ENCODE measurements around the gene CADPS2. TPM values are rescaled to one million over a fixed set of nuclear protein-coding genes. Genes with fewer than 3 reads are reported as not detected.

The CADPS2 gene
- total and polyA plus RNA-seq, 2 donors (not counting 1 experiment from before 2014, with no cell fraction given), result not detected

DNA sequence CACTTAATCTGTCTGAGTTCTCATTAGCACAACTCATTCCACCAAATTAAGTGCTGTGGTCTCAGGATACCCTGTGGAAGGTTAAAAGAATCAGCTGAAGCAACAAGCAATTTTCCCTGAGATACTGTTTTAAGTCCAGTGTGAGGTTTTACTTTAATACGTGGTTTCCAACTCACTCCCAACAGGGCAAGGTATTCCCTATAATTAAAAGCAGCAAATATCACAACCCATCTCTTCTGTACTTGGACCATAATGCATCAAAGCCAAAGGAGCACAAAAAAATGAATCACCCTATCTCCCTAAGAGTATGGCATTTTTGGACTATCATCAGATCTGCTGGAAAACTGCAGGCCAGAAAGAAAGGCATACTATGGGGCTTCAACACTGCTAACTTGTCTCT, 4.9 kb downstream of the CADPS2 start:
- no peak for TF ChIP-seq EZH2 (IDR thresholded peaks at IDR 0.05; ENCODE audit: borderline replicate concordance, insufficient read depth, low read depth, low read length, poor library complexity, severe bottlenecking)
- TF ChIP-seq, protein P1, sequence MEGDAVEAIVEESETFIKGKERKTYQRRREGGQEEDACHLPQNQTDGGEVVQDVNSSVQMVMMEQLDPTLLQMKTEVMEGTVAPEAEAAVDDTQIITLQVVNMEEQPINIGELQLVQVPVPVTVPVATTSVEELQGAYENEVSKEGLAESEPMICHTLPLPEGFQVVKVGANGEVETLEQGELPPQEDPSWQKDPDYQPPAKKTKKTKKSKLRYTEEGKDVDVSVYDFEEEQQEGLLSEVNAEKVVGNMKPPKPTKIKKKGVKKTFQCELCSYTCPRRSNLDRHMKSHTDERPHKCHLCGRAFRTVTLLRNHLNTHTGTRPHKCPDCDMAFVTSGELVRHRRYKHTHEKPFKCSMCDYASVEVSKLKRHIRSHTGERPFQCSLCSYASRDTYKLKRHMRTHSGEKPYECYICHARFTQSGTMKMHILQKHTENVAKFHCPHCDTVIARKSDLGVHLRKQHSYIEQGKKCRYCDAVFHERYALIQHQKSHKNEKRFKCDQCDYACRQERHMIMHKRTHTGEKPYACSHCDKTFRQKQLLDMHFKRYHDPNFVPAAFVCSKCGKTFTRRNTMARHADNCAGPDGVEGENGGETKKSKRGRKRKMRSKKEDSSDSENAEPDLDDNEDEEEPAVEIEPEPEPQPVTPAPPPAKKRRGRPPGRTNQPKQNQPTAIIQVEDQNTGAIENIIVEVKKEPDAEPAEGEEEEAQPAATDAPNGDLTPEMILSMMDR (IDR thresholded peaks at IDR 0.05), result no peak
- Histone ChIP-seq H2AFZ (ENCODE audit: insufficient read depth, low read depth, low read length, poor library complexity, severe bottlenecking) (no peak overlapping the region), H3K79me2 (ENCODE audit: control insufficient read depth, insufficient read depth, low read length) (no peaks in the 10 kb centered on the region), H3K4me3 (ENCODE audit: control extremely low read depth in 1 of 5, extremely low read depth in 1 of 5, insufficient read depth in 1 of 5, low read depth in 2 of 5, low read length in 4 of 5) (no peak overlapping the region), H3K27ac (ENCODE audit: low read length in 2 of 2) (no peak overlapping the region), H4K20me1 (ENCODE audit: control insufficient read depth, insufficient read depth, low read length, poor library complexity, severe bottlenecking) (no peaks in the 10 kb centered on the region), H3K4me2 (replicated peaks; ENCODE audit: low read depth, low read length, poor library complexity, severe bottlenecking) (no peak overlapping the region), H3K27me3 (replicated peaks in 1 of 4; ENCODE audit: control extremely low read depth in 1 of 4, control insufficient read depth in 3 of 4, insufficient read depth in 4 of 4, low read length in 3 of 4) (peaks cover 0 to 16% (median 14%) of the 10 kb centered on the region in 4 experiments), H3K36me3 (replicated peaks in 1 of 2; ENCODE audit: control extremely low read depth in 1 of 2, control insufficient read depth in 1 of 2, extremely low read depth in 1 of 2, insufficient read depth in 2 of 2, low read length in 1 of 2) (no peaks in the 10 kb centered on the region), H3K9ac (ENCODE audit: low read length) (no peak overlapping the region), H3K9me3 (ENCODE audit: control extremely low read depth in 1 of 3, control insufficient read depth in 2 of 3, insufficient read depth in 1 of 3, low read length in 2 of 3) (peaks cover 0 to 12% (median 0%) of the 10 kb centered on the region in 3 donors), H3K4me1 (ENCODE audit: control insufficient read depth in 2 of 2, insufficient read depth in 2 of 2, low read length in 2 of 2) (peaks cover 4 to 5% of the 10 kb centered on the region in 2 donors)
- Mint-ChIP-seq H3K27me3 (peaks cover 16% of the 10 kb centered on the region), H3K4me3 (no peak overlapping the region), H3K9me3 (ENCODE audit: insufficient read depth) (no peaks in the 10 kb centered on the region), H3K4me1 (peaks cover 2% of the 10 kb centered on the region), H3K27ac (no peak overlapping the region)
- intact Hi-C loops (cut with micrococcal nuclease), result no loop called here
- POLR2A ChIA-PET, result no interaction called here
- DNase-seq (no peak), ATAC-seq (ENCODE audit: low read depth) (no peak)
- CTCF ChIA-PET, result no interaction called here
- no CpG with 5 or more reads among the region's 1 CpG for WGBS (ENCODE audit: insufficient coverage)

DNA sequence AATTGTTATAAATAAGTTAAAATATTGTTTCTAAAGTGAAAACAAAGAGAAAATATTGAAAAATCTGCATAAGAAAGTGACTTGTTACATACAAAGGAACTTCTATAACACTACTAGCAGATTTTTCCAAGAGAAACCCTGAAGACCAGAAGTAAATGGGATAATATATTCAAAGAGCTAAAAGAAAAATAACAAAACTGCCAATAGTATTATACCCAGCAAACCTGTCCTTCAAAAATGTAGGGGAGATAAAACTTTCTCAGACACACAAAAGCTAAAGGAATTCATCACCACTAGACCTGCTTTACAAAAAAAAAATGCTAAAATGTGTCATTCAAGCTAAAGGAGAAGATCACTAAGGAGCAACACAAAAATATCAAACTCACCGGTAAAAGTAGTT, 17.0 kb downstream of the CADPS2 start:
- ChIA-PET CTCF (no interaction called here), POLR2A (no interaction called here)
- Histone ChIP-seq H3K79me2 (ENCODE audit: control insufficient read depth, insufficient read depth, low read length) (no peaks in the 10 kb centered on the region), H2AFZ (ENCODE audit: insufficient read depth, low read depth, low read length, poor library complexity, severe bottlenecking) (no peak overlapping the region), H3K36me3 (replicated peaks in 1 of 2; ENCODE audit: control extremely low read depth in 1 of 2, control insufficient read depth in 1 of 2, extremely low read depth in 1 of 2, insufficient read depth in 2 of 2, low read length in 1 of 2) (no peaks in the 10 kb centered on the region), H3K4me1 (ENCODE audit: control insufficient read depth in 2 of 2, insufficient read depth in 2 of 2, low read length in 2 of 2) (no peaks in the 10 kb centered on the region), H4K20me1 (ENCODE audit: control insufficient read depth, insufficient read depth, low read length, poor library complexity, severe bottlenecking) (no peaks in the 10 kb centered on the region), H3K27me3 (replicated peaks in 1 of 4; ENCODE audit: control extremely low read depth in 1 of 4, control insufficient read depth in 3 of 4, insufficient read depth in 4 of 4, low read length in 3 of 4) (no peaks in the 10 kb centered on the region), H3K9ac (ENCODE audit: low read length) (no peak overlapping the region), H3K4me3 (ENCODE audit: control extremely low read depth in 1 of 5, extremely low read depth in 1 of 5, insufficient read depth in 1 of 5, low read depth in 2 of 5, low read length in 4 of 5) (no peak overlapping the region), H3K9me3 (ENCODE audit: control extremely low read depth in 1 of 3, control insufficient read depth in 2 of 3, insufficient read depth in 1 of 3, low read length in 2 of 3) (peaks cover 0 to 7% (median 2%) of the 10 kb centered on the region in 3 donors), H3K4me2 (replicated peaks; ENCODE audit: low read depth, low read length, poor library complexity, severe bottlenecking) (no peak overlapping the region), H3K27ac (ENCODE audit: low read length in 2 of 2) (no peak overlapping the region)
- no peak overlapping the region for H3K4me3 Mint-ChIP-seq
- no peaks in the 10 kb centered on the region for H3K27me3 Mint-ChIP-seq
- ATAC-seq (ENCODE audit: low read depth) (no peak), DNase-seq (no peak)
- H3K27ac Mint-ChIP-seq, result no peak overlapping the region
- H3K9me3 Mint-ChIP-seq (ENCODE audit: insufficient read depth), result peaks cover 12% of the 10 kb centered on the region
- intact Hi-C loops (cut with micrococcal nuclease), result no loop called here
- no peaks in the 10 kb centered on the region for H3K4me1 Mint-ChIP-seq
- no peak for TF ChIP-seq EZH2 (IDR thresholded peaks at IDR 0.05; ENCODE audit: borderline replicate concordance, insufficient read depth, low read depth, low read length, poor library complexity, severe bottlenecking)
- TF ChIP-seq, protein P1 (IDR thresholded peaks at IDR 0.05), result no peak
- no CpG with 5 or more reads among the region's 1 CpG for WGBS (ENCODE audit: insufficient coverage)
